DOHH2 (cell line): Measurements from ENCODE around the gene HLA-DOB.

Experiments used
- H3F3A ChIP-seq: fragments of 200-600 bp; sonication (generic), shearing (Covaris generic); 2 replicates; pipeline ENCODE4 v1.6.0; 2016; ENCODE audit warnings: antibody characterized with exemption, mild to moderate bottlenecking; ENCODE audit not compliant: control insufficient read depth, insufficient read depth
- H3K27ac ChIP-seq: fragments of 200-600 bp; sonication (generic); 2 replicates; pipeline ENCODE4 v1.5.1; 2014; ENCODE audit warnings: low read depth, mild to moderate bottlenecking, low read length, moderate library complexity
- H3K27me3 ChIP-seq: fragments of 200-600 bp; sonication (generic); 2 replicates; pipeline ENCODE4 v1.6.1; 2014; ENCODE audit warnings: mild to moderate bottlenecking, low read length, mixed read lengths; ENCODE audit not compliant: control insufficient read depth
- H3K36me3 ChIP-seq: fragments of 200-600 bp; sonication (generic); 2 replicates; pipeline ENCODE4 v1.6.1; 2014; ENCODE audit warnings: mild to moderate bottlenecking, low read length, moderate library complexity, mixed read lengths; ENCODE audit not compliant: control insufficient read depth
- H3K4me1 ChIP-seq: fragments of 200-600 bp; sonication (generic); 2 replicates; pipeline ENCODE4 v1.6.1; 2014; ENCODE audit warnings: mild to moderate bottlenecking, low read length, mixed read lengths; ENCODE audit not compliant: control insufficient read depth
- H3K4me2 ChIP-seq: fragments of 200-600 bp; sonication (generic); 2 replicates; pipeline ENCODE4 v1.6.0; 2014; ENCODE audit warnings: mild to moderate bottlenecking, low read length, moderate library complexity
- H3K4me3 ChIP-seq: fragments of 200-600 bp; sonication (generic); 2 replicates; pipeline ENCODE4 v1.5.1; 2014; ENCODE audit warnings: mild to moderate bottlenecking, low read length, mixed read lengths
- H3K79me2 ChIP-seq: fragments of 200-600 bp; sonication (generic); 2 replicates; pipeline ENCODE4 v1.6.1; 2014; ENCODE audit warnings: mild to moderate bottlenecking, low read length, mixed read lengths; ENCODE audit not compliant: control insufficient read depth
- H3K9me2 ChIP-seq: fragments of 200-600 bp; sonication (generic); replicated peaks from 2 replicates; pipeline ENCODE4 v1.6.1; 2014; ENCODE audit warnings: mild to moderate bottlenecking, low read length, mixed read lengths; ENCODE audit not compliant: control insufficient read depth
- H3K9me3 ChIP-seq: fragments of 200-600 bp; sonication (generic); 2 replicates; pipeline ENCODE4 v1.6.1; 2014; ENCODE audit warnings: antibody characterized with exemption, low read length, mixed read lengths; ENCODE audit not compliant: control insufficient read depth, insufficient read depth
- H4K20me1 ChIP-seq: fragments of 200-600 bp; sonication (generic); 2 replicates; pipeline ENCODE4 v1.6.0; 2014; ENCODE audit warnings: low read depth, mild to moderate bottlenecking, antibody characterized with exemption, low read length, moderate library complexity; ENCODE audit not compliant: control insufficient read depth, insufficient read depth
- EZH2phosphoT487 ChIP-seq: fragments of 200-600 bp; sonication (generic); IDR thresholded peaks from 2 replicates; pipeline ENCODE4 v1.6.1; 2017; ENCODE audit warnings: borderline replicate concordance, mild to moderate bottlenecking, antibody characterized with exemption, low read length, moderate library complexity, mixed read lengths
- TF ChIP-seq, protein P1 (sequence below): fragments of 200-600 bp; sonication (generic); IDR thresholded peaks from one replicate; pipeline ENCODE4 v1.5.1; 2014; ENCODE audit warnings: antibody characterized with exemption, mild to moderate bottlenecking, low read depth, low read length; ENCODE audit not compliant: poor library complexity, severe bottlenecking

HLA-DOB gene

GRCh38 chr6:32855467-32856174, 38.8 kb upstream of the HLA-DOB start:
- Histone ChIP-seq H3F3A (no peaks in the 10 kb centered on the region), H3K4me2 (peak overlapping the region; percentile 99), H3K4me3 (0 out of 2 replicates have a peak overlapping the region, but pooled peaks have one; percentile 95), H3K79me2 (0 out of 2 replicates have a peak, but pooled peaks cover 3% of the 10 kb centered on the region), H3K27ac (no peak overlapping the region), H4K20me1 (no peaks in the 10 kb centered on the region), H3K27me3 (peaks cover 4% of the 10 kb centered on the region; the same call in 1 of the 2 replicates), H3K9me3 (no peaks in the 10 kb centered on the region), H3K9me2 (no peaks in the 10 kb centered on the region), H3K4me1 (peaks cover 44% of the 10 kb centered on the region), H3K36me3 (no peaks in the 10 kb centered on the region)
- TF ChIP-seq, protein P1, sequence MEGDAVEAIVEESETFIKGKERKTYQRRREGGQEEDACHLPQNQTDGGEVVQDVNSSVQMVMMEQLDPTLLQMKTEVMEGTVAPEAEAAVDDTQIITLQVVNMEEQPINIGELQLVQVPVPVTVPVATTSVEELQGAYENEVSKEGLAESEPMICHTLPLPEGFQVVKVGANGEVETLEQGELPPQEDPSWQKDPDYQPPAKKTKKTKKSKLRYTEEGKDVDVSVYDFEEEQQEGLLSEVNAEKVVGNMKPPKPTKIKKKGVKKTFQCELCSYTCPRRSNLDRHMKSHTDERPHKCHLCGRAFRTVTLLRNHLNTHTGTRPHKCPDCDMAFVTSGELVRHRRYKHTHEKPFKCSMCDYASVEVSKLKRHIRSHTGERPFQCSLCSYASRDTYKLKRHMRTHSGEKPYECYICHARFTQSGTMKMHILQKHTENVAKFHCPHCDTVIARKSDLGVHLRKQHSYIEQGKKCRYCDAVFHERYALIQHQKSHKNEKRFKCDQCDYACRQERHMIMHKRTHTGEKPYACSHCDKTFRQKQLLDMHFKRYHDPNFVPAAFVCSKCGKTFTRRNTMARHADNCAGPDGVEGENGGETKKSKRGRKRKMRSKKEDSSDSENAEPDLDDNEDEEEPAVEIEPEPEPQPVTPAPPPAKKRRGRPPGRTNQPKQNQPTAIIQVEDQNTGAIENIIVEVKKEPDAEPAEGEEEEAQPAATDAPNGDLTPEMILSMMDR: no peak
- no peak for TF ChIP-seq EZH2phosphoT487

DNA sequence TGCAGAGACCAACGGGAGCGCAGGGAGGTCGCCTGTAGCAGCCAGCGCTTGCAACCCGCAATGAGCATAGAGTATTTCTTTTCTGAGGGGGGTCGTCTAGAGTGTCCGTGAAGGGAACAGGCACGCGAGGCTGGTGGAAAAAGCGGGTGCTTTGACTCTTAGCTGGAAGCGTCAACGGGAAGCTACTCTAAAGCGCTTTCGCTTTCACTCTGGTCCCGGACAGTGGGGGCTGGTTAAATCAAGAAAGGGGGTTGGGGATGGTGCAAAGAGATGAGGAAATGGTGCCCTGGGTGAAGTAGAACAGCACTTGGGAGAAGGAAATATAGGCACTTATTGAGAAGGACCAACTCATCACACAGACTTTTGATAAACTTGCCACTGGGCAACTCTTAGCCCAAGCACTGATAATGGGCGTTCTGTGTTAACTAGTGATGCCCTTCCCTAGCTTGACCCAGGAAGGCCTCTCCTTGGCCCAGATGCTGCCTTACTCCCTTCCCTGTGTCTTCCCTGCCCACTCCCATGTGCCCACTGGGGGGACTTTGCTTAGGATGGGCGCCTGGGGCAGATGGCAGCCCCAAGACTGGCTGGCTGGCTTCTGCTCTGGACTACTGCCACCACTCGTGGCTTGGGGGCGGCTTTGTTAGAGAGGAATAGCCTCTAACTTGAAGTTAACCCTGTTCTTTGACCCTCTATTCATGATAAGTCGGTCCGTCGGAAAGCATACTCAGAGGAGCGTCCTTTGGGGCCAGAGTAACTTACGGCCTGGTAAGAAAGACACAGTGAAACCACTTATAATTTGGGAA, 37.8 kb upstream of the HLA-DOB start:
- TF ChIP-seq, protein P1: peak; percentile 31
- TF ChIP-seq EZH2phosphoT487: no peak
- H3K4me1 ChIP-seq: peaks cover 37% of the 10 kb centered on the region
- H3K27ac ChIP-seq: no peak overlapping the region
- peak overlapping the region; percentile 95 for H3K4me3 ChIP-seq
- no peaks in the 10 kb centered on the region for H3K9me3 ChIP-seq
- H4K20me1 ChIP-seq: no peaks in the 10 kb centered on the region
- no peaks in the 10 kb centered on the region for H3K9me2 ChIP-seq
- H3K4me2 ChIP-seq: peak overlapping the region; percentile 99
- H3K36me3 ChIP-seq: no peaks in the 10 kb centered on the region; the same call in 1 of the 2 replicates
- H3K79me2 ChIP-seq: 0 out of 2 replicates have a peak, but pooled peaks cover 3% of the 10 kb centered on the region
- peaks cover 4% of the 10 kb centered on the region; the same call in 1 of the 2 replicates for H3K27me3 ChIP-seq
- H3F3A ChIP-seq: no peaks in the 10 kb centered on the region

DNA sequence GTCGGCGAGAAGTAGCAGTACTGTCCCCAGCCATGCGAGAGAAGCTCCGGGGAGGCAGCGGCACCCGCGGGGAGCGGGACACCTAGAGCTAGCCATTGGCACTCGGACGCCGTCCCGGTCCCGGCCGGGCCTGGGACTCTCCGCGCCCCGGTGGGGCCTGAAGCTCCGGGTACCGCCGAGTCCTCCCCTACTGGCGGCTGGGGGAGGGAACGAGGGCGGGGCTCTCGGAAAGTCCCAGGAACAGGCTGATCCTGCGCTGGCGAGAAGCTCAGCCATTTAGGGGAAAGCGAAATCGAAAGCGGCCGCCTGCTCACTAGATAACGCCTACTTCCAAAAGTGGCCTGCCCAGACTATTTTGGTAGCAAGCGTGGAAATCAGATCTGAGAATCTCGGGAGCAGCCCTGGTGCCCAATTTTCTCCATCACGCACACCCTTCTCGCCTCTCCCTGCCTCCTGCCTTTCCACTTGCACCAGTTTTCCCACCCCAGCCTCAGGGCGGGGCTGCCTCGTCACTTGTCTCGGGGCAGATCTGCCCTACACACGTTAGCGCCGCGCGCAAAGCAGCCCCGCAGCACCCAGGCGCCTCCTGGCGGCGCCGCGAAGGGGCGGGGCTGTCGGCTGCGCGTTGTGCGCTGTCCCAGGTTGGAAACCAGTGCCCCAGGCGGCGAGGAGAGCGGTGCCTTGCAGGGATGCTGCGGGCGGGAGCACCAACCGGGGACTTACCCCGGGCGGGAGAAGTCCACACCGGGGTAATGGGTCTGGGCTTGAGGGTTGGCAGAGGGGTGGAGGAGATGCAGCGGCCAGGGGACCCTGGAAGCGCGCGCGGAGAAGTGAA, 37.0 kb upstream of the HLA-DOB start, which contains the start of the genes PSMB9 and TAP1:
Gene PSMB9, plus strand, starts transcription at position 652 of the 835 bp plus-strand sequence. Its CDS starts 38 bp downstream, at position 690.
Gene TAP1, minus strand, starts transcription at position 164 of the 835 bp plus-strand sequence. Its CDS starts 68 bp downstream, at position 96.
- H3F3A ChIP-seq: no peaks in the 10 kb centered on the region
- H3K9me2 ChIP-seq: no peaks in the 10 kb centered on the region
- H3K4me1 ChIP-seq: peaks cover 37% of the 10 kb centered on the region
- H3K4me3 ChIP-seq: peak within 1 kb of the TSS; percentile 95
- peak within 1 kb of the TSS; percentile 99 for H3K4me2 ChIP-seq
- H3K27me3 ChIP-seq: peaks cover 4% of the 10 kb centered on the region; the same call in 1 of the 2 replicates
- peaks cover under 1% of the 10 kb centered on the region; the same call in 1 of the 2 replicates for H3K36me3 ChIP-seq
- H4K20me1 ChIP-seq: no peaks in the 10 kb centered on the region
- TF ChIP-seq, protein P1: peak; percentile 86
- no peak for TF ChIP-seq EZH2phosphoT487
- no peaks in the 10 kb centered on the region for H3K9me3 ChIP-seq
- 0 out of 2 replicates have a peak, but pooled peaks cover 3% of the 10 kb centered on the region for H3K79me2 ChIP-seq
- peak within 1 kb of the TSS; percentile 45 for H3K27ac ChIP-seq
